ENCODE data around the gene IGFBP4.

Gene IGFBP4

DNA sequence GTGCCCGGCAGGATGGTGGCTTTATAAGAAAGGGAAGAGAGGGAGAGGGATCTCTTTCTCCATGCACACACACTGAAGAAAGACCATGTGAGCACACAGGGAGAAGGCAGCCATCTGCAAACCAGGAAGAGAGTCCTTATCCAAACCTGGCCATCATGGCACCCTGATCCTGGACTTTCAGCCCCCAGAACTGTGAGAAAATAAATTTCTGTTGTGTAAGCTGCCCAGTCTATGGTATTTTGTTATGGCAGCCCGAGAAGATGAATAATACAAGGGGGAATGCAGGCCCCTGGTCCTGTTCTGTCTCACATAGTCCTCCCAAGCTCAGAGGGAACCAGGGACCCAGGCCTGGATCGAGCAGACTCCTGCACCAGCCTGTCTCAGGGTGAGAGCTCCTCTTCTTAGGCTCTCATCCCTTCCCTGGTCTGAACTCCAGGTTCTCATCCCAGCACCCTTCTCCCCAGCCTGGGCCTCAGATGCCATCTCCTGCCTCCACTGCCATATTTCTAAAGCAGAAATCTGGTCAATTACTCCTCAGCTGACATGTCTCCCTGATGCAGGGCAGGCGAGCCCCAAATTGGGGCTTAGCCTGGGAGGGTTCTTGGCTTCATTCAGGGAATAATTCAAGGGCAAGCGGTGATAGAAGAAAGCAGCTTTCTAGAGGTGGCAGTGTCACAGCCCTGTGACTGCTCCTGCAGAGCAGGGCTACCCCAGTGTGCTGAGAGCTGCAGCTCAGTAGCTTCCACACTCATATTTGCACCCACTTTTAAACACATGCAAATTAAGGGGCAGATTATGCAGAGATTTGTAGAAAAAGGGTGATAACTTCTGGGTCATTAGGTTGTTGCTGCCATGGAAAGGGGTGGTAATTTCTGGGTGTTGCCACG, 28.8 kb downstream of the IGFBP4 start:
- DNase-seq (ENCODE audit: low spot score), result no peak

DNA sequence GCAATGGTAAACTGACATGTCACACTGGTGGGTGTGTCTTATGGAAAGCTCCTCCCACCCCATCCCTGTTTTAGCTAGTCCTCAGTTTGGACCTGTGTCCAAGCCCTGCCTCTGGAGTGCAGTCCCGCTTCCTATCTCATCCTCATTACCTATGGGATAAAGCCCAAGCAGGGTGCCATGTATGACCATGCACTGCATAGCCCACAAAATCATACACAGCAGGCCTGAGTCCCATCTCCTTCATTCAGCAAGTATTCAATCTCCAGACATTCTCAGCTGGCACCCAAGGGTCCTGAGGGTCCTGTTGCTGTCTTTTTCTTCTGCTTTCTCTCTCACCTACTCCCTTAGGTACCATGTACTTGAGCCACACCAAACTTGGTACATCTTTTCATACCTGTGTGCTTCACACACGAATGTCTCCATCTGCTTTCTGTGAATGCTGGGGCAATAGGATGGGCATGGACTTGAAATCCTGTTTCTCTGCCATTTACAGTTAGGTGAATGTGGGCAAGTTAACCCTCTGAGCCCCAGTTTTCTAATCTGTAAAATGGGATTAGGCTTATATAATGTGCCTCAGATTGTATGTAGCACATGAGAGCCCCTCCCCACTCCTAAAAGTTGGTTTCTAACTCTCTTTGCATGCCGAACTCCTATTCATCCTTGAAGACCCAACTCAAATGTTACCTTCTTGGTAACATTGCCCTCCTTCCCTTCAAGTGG, 29.6 kb downstream of the IGFBP4 start:
- no peak for DNase-seq (ENCODE audit: low spot score)

DNA sequence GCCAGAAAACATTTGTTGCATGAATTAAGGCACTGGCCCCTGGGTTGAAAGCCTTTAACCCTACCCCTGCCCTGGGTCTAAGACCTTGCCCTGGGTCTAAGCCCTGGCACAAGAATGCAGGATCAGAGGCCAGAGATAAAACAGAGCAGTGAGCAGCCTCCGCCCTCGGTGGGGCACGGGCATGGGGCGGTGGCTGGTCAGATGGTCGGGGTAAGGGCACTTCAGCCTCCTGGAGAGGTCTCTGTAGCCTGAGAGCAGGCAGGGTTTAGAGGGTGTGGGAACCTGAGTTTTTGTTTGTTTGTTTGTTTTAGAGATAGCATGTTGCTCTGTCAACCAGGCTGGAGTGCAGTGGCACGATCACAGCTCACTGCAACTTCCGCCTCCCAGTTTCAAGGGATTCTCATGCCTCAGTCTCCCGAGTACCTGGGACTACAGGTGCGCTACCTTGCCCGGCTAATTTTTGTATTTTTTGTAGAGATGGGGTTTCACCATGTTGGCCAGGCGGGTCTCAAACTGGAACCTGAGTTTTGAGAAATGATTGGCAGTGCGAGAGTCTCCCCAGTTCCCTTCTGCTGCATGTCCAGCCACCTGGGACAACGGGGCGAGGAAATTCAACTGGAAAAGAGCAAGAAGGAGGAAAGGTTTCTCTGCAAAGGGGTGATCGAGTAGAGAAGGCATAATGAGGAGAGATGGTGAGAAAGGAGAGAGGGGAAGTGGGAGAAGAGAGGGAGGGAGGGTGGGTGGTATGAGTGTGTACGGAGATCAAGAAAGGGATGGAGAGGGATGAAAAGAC, 30.5 kb downstream of the IGFBP4 start:
- DNase-seq (ENCODE audit: low spot score), result no peak

DNA sequence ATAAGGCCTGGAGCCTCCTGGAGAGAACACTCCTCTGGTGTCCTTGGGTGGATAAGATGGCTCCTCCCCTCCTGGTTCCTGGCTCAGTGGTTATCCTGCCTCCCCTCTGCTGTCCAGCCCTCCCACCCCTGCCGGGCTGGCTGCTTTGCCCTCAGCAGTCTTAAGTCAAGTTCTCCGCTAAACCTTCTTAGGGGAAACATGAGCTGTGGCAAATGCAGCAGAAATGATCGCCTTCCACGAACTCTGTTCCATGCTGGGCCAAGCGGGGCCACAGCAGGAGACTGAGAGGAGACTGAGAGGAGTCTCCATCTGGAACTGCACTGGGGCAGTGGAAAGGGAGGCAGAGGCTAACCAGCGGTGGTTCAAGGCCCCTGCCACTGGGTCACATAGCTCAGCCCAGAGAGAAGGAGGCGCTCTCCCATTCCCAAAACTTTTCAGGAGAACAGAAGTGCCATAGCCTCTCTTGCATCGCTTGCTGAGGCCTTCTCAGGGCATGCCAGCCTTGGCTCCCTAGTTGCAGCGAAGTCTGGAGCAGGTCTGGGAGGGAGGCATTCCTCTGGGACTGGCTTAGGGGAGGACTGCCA, 31.3 kb downstream of the IGFBP4 start:
- DNase-seq (ENCODE audit: low spot score), result no peak

DNA sequence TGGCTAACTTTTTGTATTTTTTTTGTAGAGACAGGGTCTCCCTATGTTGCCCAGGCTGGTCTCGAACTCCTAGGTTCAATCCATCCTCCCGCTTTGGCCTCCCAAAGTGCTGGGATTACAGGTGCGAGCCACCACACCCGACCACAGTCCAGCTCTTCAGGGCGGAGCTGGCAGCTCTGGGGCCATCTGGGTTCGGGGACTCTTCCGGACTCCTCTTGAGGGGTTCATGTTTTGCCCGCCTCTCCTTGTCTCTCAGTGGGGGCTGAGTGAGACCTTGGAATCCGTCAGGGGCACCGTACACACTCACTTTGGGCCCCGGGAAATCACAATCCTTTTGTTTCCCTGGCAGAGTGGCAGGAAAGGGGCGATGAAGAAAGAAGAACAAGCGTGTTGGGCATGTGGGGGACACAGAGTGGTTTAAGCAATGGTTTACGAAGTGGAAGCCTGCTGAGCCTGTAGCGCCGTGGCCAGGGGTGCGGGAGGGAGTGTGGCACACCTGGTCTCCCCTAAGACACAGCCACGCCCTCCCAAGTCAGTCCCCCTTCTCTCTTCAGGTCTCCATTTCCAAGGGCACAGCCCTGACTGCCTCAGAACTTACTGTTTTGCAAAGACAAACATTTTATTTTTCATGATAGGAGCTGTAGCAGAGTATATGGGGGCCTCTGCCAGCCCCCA, 32.1 kb downstream of the IGFBP4 start:
- DNase-seq (ENCODE audit: low spot score), result no peak

DNA sequence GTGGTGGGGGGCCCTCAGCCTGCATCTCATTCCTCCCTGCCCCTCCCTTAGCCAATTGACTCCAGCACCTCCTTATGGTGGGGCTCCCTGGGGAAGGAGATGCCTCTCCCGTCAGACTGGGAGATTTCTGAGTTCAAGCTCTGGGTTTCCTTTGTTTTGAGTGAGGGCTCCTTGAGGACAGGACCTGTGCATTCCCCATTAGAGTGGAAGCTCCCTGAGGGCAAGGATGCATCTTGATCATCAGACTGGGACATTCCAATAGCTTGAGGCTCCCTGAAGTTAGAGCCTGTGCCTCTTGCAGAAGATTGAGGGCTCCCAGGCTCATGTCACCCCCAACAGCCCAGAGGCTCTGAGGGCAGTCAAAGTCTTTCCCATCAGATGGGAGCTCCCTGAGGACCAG, 34.5 kb downstream of the IGFBP4 start:
- DNase-seq (ENCODE audit: low spot score), result no peak

DNA sequence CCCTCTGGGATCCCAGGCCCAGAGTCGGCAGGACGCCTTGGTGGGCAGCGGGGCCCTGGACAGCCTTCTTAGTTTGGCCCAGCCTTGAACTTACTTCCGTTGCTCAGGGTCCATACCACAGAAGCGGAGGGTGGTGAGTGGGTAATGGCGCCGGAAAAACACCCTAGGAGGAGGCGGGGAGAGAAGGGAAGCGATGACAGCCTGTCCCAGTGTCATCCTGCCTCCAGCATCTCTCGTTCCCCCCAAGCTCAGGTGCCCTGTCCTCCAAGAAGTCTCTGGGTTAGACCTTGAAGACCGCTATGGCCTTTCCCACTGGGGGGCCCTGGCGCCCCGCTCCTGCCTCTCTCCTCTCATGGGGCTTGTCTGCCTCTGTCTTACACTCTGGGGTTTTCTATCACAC, 35.2 kb downstream of the IGFBP4 start:
- DNase-seq (ENCODE audit: low spot score), result no peak

DNA sequence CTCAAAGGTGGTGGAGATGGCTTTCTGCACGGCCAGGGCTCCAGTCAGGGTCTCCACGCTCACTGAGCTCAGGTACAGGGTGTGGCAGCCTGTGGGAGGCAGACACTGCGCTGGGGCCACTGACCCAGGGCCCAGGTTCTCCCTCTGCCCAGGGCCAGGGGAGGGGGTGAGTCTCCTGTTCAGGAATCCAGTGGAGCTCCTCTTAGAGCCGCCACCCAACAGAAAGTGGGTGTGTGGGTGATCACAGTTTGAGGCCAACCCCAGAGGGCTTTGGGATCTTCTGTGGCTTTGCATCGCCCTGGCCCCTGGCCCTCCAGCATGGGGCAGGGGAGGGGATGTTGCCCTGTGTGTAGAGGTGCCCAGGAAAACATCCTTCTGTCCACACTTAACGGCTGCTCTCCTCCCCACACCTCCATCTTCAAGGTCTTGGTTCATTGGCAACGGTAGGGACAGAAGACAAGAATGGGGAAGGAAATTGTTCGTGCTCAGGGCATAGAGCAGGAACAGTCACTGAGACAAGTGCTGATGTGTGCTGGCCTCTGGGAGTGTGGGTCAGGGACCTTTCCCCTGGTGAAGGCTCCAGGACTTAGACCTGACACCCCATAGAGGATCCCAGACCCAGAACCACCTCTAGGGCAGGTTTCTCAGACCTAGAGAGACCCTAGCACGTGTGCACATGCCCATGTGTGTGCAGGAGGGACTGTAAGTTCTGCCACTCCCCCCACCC, 36.7 kb downstream of the IGFBP4 start:
- no peak for DNase-seq (ENCODE audit: low spot score)

DNA sequence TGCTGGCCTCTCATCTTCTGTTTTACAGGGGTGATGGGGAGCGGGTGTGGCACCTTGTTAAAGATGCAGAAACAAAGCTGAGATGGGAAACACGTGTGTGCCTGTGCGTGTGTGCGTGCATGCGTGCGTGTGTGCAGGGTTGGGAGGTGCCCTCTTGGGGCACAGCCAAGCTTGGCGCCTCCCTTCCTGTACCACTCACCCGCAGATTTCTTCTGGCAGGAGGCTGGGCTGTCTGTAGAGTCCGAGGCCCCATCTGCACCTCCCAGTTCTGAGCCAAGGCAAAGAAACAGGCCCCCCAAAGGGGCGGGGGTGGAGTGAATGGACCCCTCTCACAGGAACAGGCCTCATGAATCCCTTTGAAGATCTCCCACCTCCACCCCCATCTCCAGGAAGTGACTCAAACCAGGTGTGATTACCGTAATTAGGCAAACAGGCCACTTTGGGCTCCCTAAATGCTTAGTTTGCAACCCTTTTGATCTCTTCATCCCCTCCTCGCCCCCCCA, 37.3 kb downstream of the IGFBP4 start:
- no peak for DNase-seq (ENCODE audit: low spot score)

DNA sequence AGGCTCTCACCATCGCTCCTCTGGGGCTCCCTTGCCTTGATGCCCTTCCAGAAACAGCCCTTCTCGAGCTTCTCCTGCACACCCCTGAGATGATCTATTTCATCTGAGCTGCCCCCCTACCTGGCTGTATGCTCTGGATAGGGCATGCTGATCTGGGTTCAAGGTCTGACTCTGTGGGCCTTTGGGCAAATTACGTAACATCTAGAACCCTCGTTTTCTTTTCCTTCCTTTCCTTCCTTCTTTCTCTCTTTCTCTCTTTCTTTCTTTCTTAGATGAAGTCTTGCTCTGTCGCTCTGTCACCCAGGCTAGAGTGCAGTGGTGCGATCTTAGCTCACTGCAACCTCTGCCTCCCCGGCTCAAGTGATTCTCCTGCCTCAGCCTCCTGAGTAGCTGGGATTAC, 37.9 kb downstream of the IGFBP4 start:
- DNase-seq (ENCODE audit: low spot score), result no peak

DNA sequence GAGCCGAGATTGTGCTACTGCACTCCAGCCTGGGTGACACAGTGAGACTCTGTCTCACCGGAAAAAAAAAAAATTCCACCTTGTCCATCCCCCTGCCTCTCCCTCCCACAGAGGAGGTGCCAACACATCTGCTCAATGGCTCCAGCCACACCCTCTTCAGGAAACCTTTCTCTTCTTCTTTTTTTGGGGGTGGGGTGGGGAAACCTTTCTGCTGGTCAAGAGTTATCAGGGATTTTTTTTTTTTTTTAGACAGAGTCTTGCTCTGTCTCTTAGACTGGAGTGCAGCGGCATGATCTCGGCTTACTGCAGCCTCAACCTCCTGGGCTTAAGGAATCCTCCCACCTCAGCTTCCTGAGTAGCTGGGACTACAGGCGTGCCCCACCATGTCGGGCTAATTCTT, 39.5 kb downstream of the IGFBP4 start:
- DNase-seq (ENCODE audit: low spot score), result no peak

DNA sequence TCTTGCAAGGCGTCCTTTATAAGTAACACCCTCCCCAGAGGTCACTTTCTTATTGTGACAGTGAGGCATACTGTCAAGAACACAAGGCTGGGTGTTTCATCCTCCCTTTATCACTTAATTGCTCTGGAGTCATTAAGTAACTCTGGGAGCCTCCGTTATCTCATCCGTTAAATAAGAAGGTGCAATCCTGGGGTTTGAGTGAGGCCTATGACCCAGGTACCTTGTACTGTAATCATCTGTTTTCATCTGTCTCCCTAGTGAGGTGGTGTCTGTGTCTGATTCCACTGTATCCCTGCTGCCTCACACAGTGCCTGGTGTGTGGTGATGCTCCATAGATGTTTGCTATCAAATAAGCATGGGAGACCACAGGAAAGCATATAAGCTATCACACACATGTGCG, 40.4 kb downstream of the IGFBP4 start:
- DNase-seq (ENCODE audit: low spot score), result no peak

DNA sequence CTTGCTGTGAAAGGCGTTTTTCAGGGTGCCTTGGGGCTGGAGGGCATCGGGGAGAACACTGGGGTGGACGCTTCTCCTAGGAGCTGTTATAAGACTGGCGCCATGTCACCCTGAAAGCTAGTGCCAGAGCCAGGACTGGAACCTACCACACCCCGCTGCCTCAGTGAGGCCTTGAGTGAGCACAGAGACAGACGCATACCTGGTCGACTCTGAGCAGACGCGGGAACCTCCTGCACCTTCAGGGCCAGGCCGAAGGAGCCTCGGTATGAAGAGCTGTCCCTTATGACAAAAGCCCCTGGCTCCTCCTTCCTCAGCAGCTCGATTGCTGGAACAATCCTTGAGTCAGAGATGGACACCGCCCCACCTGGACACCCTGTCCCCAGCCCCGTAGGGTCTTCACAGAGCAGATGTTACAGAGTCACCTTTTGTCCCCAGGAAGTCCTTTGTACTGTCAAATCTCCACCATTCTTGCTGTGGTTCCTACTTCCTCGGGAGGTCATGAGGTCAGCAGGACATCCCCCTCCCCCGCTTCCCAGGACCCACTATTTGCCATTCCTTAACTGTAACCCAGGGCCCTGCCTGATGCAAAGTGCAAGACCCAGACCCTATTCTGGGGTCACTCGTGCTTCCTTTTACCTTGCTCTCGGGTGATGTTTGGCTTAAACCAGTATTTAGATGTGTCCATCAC, 41.2 kb downstream of the IGFBP4 start:
- DNase-seq (ENCODE audit: low spot score), result no peak

DNA sequence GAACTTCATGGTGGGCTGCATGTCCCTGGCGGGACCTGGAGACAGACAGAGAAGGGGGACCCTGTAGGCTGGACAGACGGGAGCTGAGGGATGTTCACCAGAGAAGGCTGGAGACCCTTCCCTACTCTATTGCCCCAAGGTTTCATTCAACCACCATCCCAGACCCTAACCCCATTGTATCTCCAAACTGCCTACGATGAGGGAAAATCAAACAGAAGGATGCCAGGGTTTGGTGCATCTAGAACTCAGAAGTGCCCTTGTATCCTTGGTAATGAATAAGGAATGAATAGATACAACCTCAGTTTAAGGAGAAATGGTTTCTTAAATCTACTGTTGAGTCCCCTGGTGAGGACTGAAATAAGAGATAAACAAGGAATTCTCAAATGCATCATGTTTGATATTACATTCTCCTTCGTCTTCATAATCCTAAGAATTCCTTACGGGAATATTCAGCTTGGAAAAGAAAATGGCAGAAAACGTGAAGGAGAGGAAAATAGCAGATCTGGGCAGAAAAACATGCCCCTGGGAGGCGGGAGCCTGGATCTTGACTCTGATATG, 41.8 kb downstream of the IGFBP4 start:
- no peak for DNase-seq (ENCODE audit: low spot score)

DNA sequence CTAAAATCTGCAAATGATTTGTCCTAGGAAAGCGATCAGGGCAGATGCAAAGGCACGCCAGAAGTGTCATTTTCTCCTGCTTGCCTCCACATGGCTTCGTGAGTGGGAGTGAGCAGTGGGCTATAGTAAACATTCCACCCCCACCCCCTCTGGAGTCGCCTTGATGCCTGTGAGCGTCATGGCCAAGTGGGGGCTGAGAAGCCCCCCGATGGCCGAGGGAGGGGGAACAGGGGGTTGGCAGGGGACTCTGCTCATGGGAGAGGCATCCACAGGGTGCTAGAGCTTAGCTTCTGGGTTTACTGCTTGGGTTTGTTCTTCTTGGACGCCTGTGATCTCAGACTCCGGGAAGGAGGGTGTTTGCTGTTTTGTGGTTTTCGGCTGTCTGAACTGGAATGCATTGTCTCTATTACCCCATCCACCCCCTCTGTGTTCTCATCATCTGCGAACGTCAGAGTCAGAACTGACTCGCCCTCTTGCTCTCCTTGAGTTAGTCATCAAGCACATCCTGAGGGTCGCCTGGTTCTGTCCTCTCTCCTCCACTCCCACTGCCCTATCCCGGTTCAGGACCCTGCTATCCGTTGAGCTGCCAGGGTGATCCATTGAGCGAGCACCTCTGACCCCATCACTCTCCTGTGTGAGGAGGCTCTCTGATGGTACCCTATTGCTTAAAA, 42.7 kb downstream of the IGFBP4 start:
- DNase-seq (ENCODE audit: low spot score), result peak; percentile 96

DNA sequence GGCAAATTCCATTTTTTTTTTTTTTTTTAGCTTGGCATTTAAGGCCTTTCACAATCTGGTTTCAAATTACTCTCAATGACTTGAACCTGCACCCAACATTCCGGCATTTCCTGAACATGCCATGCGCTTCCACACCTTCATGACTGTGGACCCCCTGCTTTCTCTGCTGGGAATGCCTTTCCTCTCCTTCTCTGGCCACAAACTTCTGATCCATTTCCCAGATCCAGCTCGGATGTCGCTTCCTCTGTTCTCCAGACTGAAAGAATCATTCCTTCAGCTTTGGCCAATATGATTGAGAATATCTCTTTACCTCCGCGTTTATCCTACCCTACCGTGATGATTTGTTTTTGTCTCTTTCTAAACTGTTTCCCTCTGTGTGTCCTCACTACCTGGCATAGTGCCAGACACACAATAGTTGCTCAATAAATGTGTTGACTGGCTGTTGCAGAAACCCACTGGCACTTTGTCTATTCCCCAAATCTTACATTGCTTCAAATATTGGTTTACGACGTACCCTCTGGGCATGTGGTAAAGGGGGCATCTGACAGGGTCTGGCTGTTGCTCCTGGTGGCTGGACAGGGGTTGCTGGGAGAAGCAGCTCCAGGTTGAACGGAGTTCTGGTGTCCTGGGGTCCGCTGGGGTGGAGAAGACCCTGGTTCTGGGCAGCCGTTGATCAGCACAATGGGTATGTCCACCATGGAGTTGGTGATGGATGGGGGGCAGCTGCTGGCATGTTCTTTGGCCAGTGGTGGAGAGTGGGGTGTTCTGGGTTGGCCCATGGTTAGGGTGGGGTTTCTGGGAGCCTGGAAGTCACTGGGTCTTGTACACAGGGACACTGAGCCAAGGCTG, 43.5 kb downstream of the IGFBP4 start:
- DNase-seq (ENCODE audit: low spot score), result peak; percentile 76

DNA sequence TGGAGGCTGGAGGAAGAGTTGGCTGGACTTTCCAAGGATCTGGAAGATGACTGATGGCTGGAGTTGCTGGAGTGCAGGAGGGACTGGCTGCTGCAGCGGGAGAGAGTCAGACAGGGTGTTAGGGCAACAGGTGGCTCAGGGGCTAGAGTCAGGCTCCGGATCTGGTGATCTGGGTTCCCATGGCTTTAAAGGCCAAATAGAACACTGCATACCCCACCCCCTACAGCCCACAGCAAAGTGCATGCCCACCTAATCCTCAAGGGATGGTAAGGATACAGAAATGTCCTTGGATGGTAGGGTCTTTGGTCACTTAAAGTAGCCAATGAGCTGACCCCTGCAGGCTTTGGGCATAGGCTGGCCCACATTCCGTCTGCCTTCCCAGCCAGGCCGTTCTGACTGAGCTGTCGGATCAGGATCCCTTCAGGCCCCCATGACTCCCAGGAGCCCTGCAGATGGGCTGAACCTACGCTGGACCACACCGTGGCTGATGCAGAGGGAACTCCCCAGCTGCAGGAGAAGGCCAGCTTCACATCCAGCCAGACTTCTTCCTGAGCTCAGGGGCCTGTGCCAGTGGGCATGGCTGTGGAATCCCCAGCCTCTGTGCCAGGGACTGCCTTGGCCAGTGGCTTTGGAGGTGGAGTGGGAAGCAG, 44.2 kb downstream of the IGFBP4 start:
- no peak for DNase-seq (ENCODE audit: low spot score)

Measured in kidney tubule cell (primary cell).